GM12878 (cell line): ENCODE measurements around the gene XRN2. TPM values are rescaled to one million over a fixed set of nuclear protein-coding genes. Genes with fewer than 3 reads are reported as not detected.

Experiments
- ATAC-seq: fragments of 200-7000 bp; cut with Tn5 transposase; 3 replicates; pipeline ENCODE4 v1.9.1; 2020; ENCODE audit warnings: mild to moderate bottlenecking, moderate library complexity
- BruUV-seq: library from RNA; stranded (reverse); fragments of 400-500 nt; replicated peaks from 2 replicates; lab custom pipeline; 2021; lab: Mats Ljungman, UMichigan
- CTCF ChIA-PET: fragments of 300-600 bp; sonication (Branson Sonifier 250); formaldehyde crosslinking; extraction: SDS; loops from one replicate; lab custom pipeline; 2021; ENCODE audit warnings: inconsistent platforms; lab: Yijun Ruan, JAX
- POLR2A ChIA-PET: fragments of 350-600 bp; formaldehyde crosslinking; extraction: SDS; loops from one replicate; lab custom pipeline; 2021; ENCODE audit warnings: inconsistent platforms; lab: Charles Lee
- RAD21 ChIA-PET: fragments of 300-600 bp; sonication (Branson Sonifier 250); formaldehyde crosslinking; loops from one replicate; lab custom pipeline; 2023; ENCODE audit warnings: antibody characterized with exemption; ENCODE audit not compliant: unreplicated experiment; lab: Charles Lee
- SMC1A ChIA-PET: fragments of 300-600 bp; sonication (Branson Sonifier 250); formaldehyde crosslinking; loops from one replicate; lab custom pipeline; 2023; ENCODE audit not compliant: unreplicated experiment, uncharacterized antibody; lab: Charles Lee
- DNase-seq: peaks from one replicate; pipeline ENCODE4 v3.0.0-alpha.2; 2011; ENCODE audit warnings: low read depth, low spot score
- FAIRE-seq: peaks from 3 replicates; lab custom pipeline; 2011; peaks lifted over from hg19 to GRCh38; lab: Jason Lieb, UNC
- H2AFZ ChIP-seq: 2 replicates; pipeline ENCODE4 v1.6.0; 2011; ENCODE audit warnings: low read depth, low read length, control low read depth; ENCODE audit not compliant: control insufficient read depth
- H3K27ac ChIP-seq: 2 replicates; pipeline ENCODE4 v1.5.1; 2011; ENCODE audit warnings: control low read depth; ENCODE audit not compliant: control insufficient read depth, insufficient read depth
- H3K27me3 ChIP-seq, 2 experiments: replicated peaks in 1 of 2; 2 replicates each; pipeline versions ENCODE4 v1.6.0 to v1.6.1; 2011; ENCODE audit warnings: low read length in 1 of 2; ENCODE audit not compliant: control insufficient read depth in 2 of 2, insufficient read depth in 2 of 2
- H3K36me3 ChIP-seq, 2 experiments: 2 replicates each; pipeline ENCODE4 v1.5.1; 2011; ENCODE audit warnings: low read length in 1 of 2; ENCODE audit not compliant: control insufficient read depth in 2 of 2, insufficient read depth in 2 of 2
- H3K4me1 ChIP-seq: 2 replicates; pipeline ENCODE4 v1.6.1; 2011; ENCODE audit warnings: mild to moderate bottlenecking, low read length, moderate library complexity, mixed read lengths; ENCODE audit not compliant: control insufficient read depth, insufficient read depth
- H3K4me2 ChIP-seq: 2 replicates; pipeline ENCODE4 v1.6.0; 2011; ENCODE audit warnings: control low read depth; ENCODE audit not compliant: control insufficient read depth, insufficient read depth
- H3K4me3 ChIP-seq: fragments of 200-600 bp; sonication (generic); 2 replicates; pipeline ENCODE4 v1.5.1; 2016
- H3K79me2 ChIP-seq: 2 replicates; pipeline ENCODE4 v1.6.0; 2011; ENCODE audit warnings: low read length; ENCODE audit not compliant: control insufficient read depth, insufficient read depth
- H3K9ac ChIP-seq: 2 replicates; pipeline ENCODE4 v1.8.0; 2011; ENCODE audit warnings: low read length, control low read depth, mixed read lengths; ENCODE audit not compliant: control insufficient read depth, insufficient read depth
- H3K9me3 ChIP-seq: replicated peaks from 3 replicates; pipeline ENCODE4 v1.5.1; 2011; ENCODE audit warnings: mild to moderate bottlenecking, low read length; ENCODE audit not compliant: control insufficient read depth, insufficient read depth
- H4K20me1 ChIP-seq: 2 replicates; pipeline ENCODE4 v1.6.0; 2011; ENCODE audit not compliant: control insufficient read depth, insufficient read depth
- BHLHE40 ChIP-seq, 2 experiments: fragments of 450-650 bp in 1 of 2; IDR thresholded peaks; 2 replicates each; pipeline ENCODE4 v1.6.1; 2011 to 2017; ENCODE audit warnings: low read depth in 2 of 2, borderline replicate concordance in 1 of 2, improper control_type of control experiment in 1 of 2, low read length in 1 of 2, mild to moderate bottlenecking in 1 of 2
- CHD1 ChIP-seq: IDR thresholded peaks from 2 replicates; pipeline ENCODE4 v1.6.1; 2012; ENCODE audit warnings: low read depth, low read length, improper control_type of control experiment
- CREB1 ChIP-seq: IDR thresholded peaks from 2 replicates; pipeline ENCODE4 v1.6.1; 2012; ENCODE audit warnings: low read depth, mild to moderate bottlenecking, inconsistent platforms
- EGR1 ChIP-seq, 2 experiments: IDR thresholded peaks; 1 replicate in 1 of 2; 2 replicates in 1 of 2; pipeline ENCODE4 v1.6.1; 2011 to 2012; ENCODE audit warnings: low read depth in 2 of 2, low read length in 2 of 2, borderline replicate concordance in 1 of 2, mild to moderate bottlenecking in 1 of 2, moderate library complexity in 1 of 2
- FOS ChIP-seq: IDR thresholded peaks from 3 replicates; pipeline ENCODE4 v1.6.1; 2011; ENCODE audit warnings: borderline replicate concordance; ENCODE audit not compliant: insufficient read length; ENCODE audit errors: extremely low read depth
- IRF5 ChIP-seq: fragments of 450-650 bp; IDR thresholded peaks from 2 replicates; pipeline ENCODE4 v1.6.1; 2017; ENCODE audit warnings: borderline replicate concordance
- MYB ChIP-seq: fragments of 150-350 bp; IDR thresholded peaks from 2 replicates; pipeline ENCODE4 v1.6.1; 2014; ENCODE audit warnings: mild to moderate bottlenecking, low read depth, low read length, borderline replicate concordance
- NFXL1 ChIP-seq: fragments of 450-650 bp; IDR thresholded peaks from 2 replicates; pipeline ENCODE4 v1.6.1; 2017; ENCODE audit warnings: antibody characterized with exemption, mild to moderate bottlenecking, borderline replicate concordance
- PAX5 ChIP-seq: IDR thresholded peaks from 2 replicates; pipeline ENCODE4 v1.6.1; 2011; ENCODE audit warnings: low read depth, low read length, borderline replicate concordance
- POU2F2 ChIP-seq: IDR thresholded peaks from 3 replicates; pipeline ENCODE4 v1.6.1; 2011; ENCODE audit warnings: low read depth, mild to moderate bottlenecking, low read length, borderline replicate concordance
- RFX5 ChIP-seq: IDR thresholded peaks from 2 replicates; pipeline ENCODE4 v1.6.1; 2011; ENCODE audit warnings: low read depth, low read length, improper control_type of control experiment
- SIN3A ChIP-seq: IDR thresholded peaks from 2 replicates; pipeline ENCODE4 v1.6.1; 2012; ENCODE audit warnings: low read depth, low read length, improper control_type of control experiment
- TARDBP ChIP-seq: IDR thresholded peaks from 2 replicates; pipeline ENCODE4 v1.6.1; 2016; ENCODE audit warnings: borderline replicate concordance
- ZNF622 ChIP-seq: fragments of 450-650 bp; IDR thresholded peaks from 2 replicates; pipeline ENCODE4 v1.6.1; 2017; ENCODE audit warnings: mild to moderate bottlenecking, inconsistent platforms
- ZSCAN29 ChIP-seq: fragments of 450-650 bp; IDR thresholded peaks from 2 replicates; pipeline ENCODE4 v1.6.1; 2017; ENCODE audit warnings: mild to moderate bottlenecking, moderate library complexity
- ZZZ3 ChIP-seq: IDR thresholded peaks from 2 replicates; pipeline ENCODE4 v1.6.1; 2011; ENCODE audit warnings: low read depth; ENCODE audit not compliant: control insufficient read depth, insufficient read length
- WGBS: methylation state at CpG from one replicate; pipeline ENCODE4 v1.1.6; 2016; ENCODE audit warnings: low lambda C conversion rate; ENCODE audit not compliant: insufficient replicate concordance, insufficient coverage; ENCODE audit errors: missing lambda C conversion rate; 5-methylcytosine and 5-hydroxymethylcytosine counted together
- in situ Hi-C: fragments of 300-500 bp; cut with MboI; formaldehyde crosslinking; loops from 9 replicates; pipeline ENCODE4 v1.14.3; 2018; ENCODE audit warnings: mixed read lengths
- intact Hi-C: fragments of 100-400 bp; cut with micrococcal nuclease; formaldehyde crosslinking; loops from one replicate; pipeline ENCODE4 v1.14.2; 2022; ENCODE audit not compliant: unreplicated experiment
- polyA plus RNA-seq, 11 experiments: library from polyadenylated mRNA; depleted of rRNA in 4 of 11; unstranded in 6 of 11; stranded (reverse) in 5 of 11; fragments of >200 nt; fragmentation: Nextera tagmentation in 4 of 11; fragmentation: Illumina TruSeq in 1 of 11; extraction: Ambion mirVana in 4 of 11; extraction: Trizol in 1 of 11; gene quantifications; 1 replicate in 1 of 11; 2 replicates in 10 of 11; pipeline versions ENCODE4 v1.2.1 to v1.2.3, GENCODE V29; 2011 to 2016; ENCODE audit warnings: inconsistent platforms in 2 of 11, missing spikeins in 2 of 11, low read depth in 1 of 11
- total RNA-seq, 4 experiments: library from RNA; depleted of rRNA in 3 of 4; stranded (reverse); fragments of >200 nt in 3 of 4; fragmentation: Illumina TruSeq in 1 of 4; extraction: Trizol in 1 of 4; gene quantifications; 2 replicates each; pipeline versions ENCODE4 v1.2.1 to v1.2.3, GENCODE V29; 2013 to 2021
- TF ChIP-seq, protein P1 (sequence below): fragments of 450-650 bp; IDR thresholded peaks from 2 replicates; pipeline ENCODE4 v1.6.1; 2017; ENCODE audit warnings: antibody characterized with exemption, mild to moderate bottlenecking, moderate library complexity
- TF ChIP-seq, protein P2 (sequence below): fragments of 150-350 bp; IDR thresholded peaks from 2 replicates; pipeline ENCODE4 v1.6.1; 2014; ENCODE audit warnings: mild to moderate bottlenecking, low read depth, low read length

The XRN2 gene
- total and polyA plus RNA-seq, 10 of the 15 experiments (the other 5 are each of a cell fraction or from before 2014, with no cell fraction given): 59.7 to 97.8 (median 75.6) TPM

DNA sequence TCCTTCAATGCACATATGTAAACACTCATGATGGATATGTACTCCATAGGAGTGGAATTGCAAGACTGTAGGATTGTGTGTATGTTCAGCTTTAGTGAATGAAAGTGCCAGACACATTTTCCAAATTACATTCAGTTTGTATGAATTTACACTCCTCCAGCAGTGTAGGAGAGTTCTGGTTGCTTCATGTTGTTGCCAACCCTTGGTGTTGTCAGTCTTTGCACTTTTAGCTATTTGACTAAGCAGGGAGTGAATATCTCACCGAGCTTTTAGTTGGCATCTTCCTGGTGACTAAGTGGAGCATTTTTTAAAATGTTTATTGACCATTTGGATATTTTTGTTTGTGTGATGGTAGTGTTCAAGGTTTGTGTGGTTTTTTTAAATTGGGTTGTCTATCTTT is 70.3 kb downstream of the XRN2 start (continued):
- TF ChIP-seq, protein P1, sequence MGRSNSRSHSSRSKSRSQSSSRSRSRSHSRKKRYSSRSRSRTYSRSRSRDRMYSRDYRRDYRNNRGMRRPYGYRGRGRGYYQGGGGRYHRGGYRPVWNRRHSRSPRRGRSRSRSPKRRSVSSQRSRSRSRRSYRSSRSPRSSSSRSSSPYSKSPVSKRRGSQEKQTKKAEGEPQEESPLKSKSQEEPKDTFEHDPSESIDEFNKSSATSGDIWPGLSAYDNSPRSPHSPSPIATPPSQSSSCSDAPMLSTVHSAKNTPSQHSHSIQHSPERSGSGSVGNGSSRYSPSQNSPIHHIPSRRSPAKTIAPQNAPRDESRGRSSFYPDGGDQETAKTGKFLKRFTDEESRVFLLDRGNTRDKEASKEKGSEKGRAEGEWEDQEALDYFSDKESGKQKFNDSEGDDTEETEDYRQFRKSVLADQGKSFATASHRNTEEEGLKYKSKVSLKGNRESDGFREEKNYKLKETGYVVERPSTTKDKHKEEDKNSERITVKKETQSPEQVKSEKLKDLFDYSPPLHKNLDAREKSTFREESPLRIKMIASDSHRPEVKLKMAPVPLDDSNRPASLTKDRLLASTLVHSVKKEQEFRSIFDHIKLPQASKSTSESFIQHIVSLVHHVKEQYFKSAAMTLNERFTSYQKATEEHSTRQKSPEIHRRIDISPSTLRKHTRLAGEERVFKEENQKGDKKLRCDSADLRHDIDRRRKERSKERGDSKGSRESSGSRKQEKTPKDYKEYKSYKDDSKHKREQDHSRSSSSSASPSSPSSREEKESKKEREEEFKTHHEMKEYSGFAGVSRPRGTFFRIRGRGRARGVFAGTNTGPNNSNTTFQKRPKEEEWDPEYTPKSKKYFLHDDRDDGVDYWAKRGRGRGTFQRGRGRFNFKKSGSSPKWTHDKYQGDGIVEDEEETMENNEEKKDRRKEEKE: no peak
- TF ChIP-seq SIN3A (no peak), ZNF622 (no peak)
- TF ChIP-seq, protein P2, sequence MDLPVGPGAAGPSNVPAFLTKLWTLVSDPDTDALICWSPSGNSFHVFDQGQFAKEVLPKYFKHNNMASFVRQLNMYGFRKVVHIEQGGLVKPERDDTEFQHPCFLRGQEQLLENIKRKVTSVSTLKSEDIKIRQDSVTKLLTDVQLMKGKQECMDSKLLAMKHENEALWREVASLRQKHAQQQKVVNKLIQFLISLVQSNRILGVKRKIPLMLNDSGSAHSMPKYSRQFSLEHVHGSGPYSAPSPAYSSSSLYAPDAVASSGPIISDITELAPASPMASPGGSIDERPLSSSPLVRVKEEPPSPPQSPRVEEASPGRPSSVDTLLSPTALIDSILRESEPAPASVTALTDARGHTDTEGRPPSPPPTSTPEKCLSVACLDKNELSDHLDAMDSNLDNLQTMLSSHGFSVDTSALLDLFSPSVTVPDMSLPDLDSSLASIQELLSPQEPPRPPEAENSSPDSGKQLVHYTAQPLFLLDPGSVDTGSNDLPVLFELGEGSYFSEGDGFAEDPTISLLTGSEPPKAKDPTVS: no peak

DNA sequence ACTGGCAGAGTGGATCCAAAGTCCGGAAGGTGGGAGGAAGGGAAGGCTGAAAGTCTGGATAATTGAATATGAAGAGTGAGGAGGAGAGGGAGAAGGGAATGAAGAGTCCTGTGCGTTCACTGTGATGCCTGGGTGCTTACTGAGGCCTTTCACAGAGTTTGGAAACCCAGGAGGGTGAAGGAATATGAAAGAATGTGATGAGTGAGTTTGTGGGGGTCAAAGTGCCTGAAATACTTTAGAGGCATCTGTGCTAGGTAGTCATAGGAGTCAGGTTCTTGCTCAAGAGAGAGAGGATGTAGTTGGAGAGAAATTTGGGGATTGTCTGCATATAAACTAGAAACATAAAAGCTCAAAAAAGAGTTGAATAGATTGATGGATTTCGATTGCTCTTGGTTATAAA is 73.5 kb downstream of the XRN2 start:
- ChIA-PET POLR2A (no interaction called here), SMC1A (interaction anchor here (0.7 kb wide), 1 partner anchor 858 kb away, joined by 6 read pairs; no protein-coding TSS in a partner anchor), RAD21 (no interaction called here)
- BruUV-seq: no TSS peak
- intact Hi-C loops: no loop called here
- H3K27me3 ChIP-seq: no peaks in the 10 kb centered on the region
- no peak overlapping the region for H2AFZ ChIP-seq
- no peaks in the 10 kb centered on the region for H3K4me1 ChIP-seq
- DNase-seq: no peak
- TF ChIP-seq CHD1 (no peak), POU2F2 (no peak), ZSCAN29 (no peak), FOS (no peak), IRF5 (no peak), NFXL1 (no peak), BHLHE40 (IDR thresholded peaks at IDR 0.05; ENCODE audit: borderline replicate concordance in 1 of 2, low read depth in 2 of 2, low read length in 1 of 2) (no peak), RFX5 (no peak), EGR1 (IDR thresholded peaks at IDR 0.05; ENCODE audit: borderline replicate concordance in 1 of 2, low read depth in 2 of 2, low read length in 2 of 2) (no peak), ZZZ3 (no peak), CREB1 (no peak), PAX5 (no peak), MYB (no peak), TARDBP (no peak)
- TF ChIP-seq, all 136 proteins: peak for 0
- Histone ChIP-seq H4K20me1 (no peaks in the 10 kb centered on the region), H3K4me2 (no peak overlapping the region), H3K36me3 (peaks cover 0 to 11% of the 10 kb centered on the region in 2 experiments), H3K27ac (no peak overlapping the region), H3K79me2 (no peaks in the 10 kb centered on the region), H3K4me3 (no peak overlapping the region), H3K9ac (no peak overlapping the region), H3K9me3 (no peaks in the 10 kb centered on the region)
- ATAC-seq (no peak), FAIRE-seq (no peak)
- 100% methylated on average over 3 of the region's 3 CpGs for WGBS
- CTCF ChIA-PET: no interaction called here
- in situ Hi-C loops: no loop called here
